GM12875 (cell line): ENCODE results near the gene CLIC3.

ENCODE experiments used
- H3K4me3 ChIP-seq: one replicate; pipeline ENCODE4 v1.5.1; 2011; ENCODE audit warnings: low read depth, low read length, control low read depth
- TF ChIP-seq, protein P1 (sequence below): IDR thresholded peaks from 2 replicates; pipeline ENCODE4 v1.5.1; 2011; ENCODE audit warnings: low read depth, mild to moderate bottlenecking, control low read depth, inconsistent platforms, low read length, moderate library complexity, borderline replicate concordance; ENCODE audit not compliant: insufficient read depth

Gene CLIC3

DNA sequence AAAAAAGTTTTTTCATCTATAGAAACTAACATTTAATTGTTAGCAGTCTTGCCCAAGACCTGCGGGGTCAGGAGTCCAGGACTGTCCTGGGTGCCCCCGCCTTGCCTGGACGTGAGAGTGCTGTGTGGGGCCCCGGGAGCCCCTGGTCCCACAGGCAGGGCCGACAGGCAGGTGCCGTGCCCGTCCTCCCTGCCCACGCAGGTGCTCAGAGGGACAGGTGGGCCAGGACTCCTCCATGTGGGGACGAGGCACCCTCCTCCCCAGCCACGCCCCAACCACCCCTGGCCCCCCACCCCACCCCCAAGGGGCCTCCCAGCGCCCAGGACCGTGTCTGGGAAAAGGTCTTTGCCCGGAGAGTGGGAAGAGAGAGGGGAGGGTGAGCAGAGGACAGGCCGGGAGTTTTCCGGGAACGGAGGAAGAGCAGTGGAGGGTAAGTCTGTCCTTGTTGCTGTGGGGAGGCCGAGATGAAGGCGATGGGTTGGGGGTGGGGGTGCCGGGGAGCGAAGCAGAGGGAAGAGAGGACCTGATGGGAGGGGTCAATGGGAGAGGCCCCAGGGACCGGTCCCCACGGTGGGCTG lies 47.0 kb downstream of the CLIC3 start:
- peak overlapping the region; percentile 65 for H3K4me3 ChIP-seq
- TF ChIP-seq, protein P1, sequence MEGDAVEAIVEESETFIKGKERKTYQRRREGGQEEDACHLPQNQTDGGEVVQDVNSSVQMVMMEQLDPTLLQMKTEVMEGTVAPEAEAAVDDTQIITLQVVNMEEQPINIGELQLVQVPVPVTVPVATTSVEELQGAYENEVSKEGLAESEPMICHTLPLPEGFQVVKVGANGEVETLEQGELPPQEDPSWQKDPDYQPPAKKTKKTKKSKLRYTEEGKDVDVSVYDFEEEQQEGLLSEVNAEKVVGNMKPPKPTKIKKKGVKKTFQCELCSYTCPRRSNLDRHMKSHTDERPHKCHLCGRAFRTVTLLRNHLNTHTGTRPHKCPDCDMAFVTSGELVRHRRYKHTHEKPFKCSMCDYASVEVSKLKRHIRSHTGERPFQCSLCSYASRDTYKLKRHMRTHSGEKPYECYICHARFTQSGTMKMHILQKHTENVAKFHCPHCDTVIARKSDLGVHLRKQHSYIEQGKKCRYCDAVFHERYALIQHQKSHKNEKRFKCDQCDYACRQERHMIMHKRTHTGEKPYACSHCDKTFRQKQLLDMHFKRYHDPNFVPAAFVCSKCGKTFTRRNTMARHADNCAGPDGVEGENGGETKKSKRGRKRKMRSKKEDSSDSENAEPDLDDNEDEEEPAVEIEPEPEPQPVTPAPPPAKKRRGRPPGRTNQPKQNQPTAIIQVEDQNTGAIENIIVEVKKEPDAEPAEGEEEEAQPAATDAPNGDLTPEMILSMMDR = no peak

DNA sequence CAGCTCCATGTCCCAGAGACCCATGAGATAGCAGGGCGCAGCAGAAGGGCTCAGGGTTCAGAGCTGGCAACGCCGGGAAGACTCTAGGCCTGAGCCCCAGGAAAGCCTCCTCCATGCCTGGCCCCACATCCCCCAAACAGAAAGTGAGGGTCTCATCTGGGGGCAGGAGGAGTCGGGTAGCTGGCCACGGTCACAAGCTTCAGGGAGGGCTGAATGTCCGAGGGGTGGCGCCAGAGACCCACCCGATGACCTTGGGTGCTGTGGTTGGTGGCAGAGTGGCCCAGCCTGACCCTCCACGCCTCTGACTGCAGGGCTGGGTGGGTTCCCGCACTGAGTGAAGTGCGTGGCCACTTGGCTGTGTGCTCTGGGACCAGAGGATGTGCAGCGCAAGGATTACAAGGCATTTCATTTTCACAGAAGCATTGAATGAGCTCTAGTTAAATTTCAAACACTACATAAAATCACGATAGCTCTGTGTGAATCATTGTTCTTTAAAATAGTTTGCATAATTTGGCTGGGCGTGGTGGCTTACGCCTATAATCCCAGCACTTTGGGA lies 48.3 kb downstream of the CLIC3 start:
- TF ChIP-seq, protein P1 = peak; percentile 60
- no peak overlapping the region for H3K4me3 ChIP-seq

DNA sequence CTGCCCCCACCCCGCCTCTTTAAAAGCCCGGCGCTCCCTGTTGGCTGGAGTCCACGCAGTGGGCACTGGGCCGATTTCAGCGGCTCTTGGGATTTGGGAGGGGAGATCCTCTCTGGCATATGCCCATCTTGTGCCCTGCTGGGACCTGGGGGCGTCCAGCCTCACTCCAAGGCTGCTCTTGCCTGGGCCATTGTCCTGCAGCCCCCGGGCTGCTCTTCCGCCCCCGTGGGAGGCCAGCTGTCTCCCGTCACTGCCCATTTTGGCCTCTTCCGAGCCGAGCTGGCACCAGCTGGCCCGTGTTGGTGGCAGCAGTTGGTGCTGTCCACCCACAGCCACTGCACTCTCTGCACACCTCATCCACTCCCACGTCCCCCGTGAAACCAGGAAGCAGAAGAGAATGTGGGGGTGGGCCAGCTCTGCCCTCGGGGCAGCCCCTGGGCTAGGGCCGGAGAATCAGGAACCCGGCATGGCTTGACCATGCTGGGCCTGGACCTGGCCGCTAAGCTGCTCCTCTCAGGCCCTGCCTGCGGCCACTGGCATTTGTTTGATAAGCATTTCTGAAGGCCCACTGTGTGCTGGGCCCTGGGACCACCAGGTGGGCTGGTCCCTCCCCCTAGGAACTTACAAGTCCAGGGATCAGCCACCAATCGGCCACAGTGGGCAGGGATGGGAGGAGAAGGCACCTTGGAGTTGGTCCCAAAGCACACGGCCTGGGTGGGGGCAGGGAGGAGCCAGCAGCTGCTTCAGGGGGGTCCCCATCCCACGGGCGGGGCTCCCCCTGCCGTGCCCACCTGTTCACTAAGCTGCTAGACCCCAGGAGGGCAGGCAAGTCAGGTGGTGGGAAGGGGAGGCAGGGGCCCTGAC lies 49.1 kb downstream of the CLIC3 start:
- TF ChIP-seq, protein P1 = no peak
- H3K4me3 ChIP-seq = no peak overlapping the region

DNA sequence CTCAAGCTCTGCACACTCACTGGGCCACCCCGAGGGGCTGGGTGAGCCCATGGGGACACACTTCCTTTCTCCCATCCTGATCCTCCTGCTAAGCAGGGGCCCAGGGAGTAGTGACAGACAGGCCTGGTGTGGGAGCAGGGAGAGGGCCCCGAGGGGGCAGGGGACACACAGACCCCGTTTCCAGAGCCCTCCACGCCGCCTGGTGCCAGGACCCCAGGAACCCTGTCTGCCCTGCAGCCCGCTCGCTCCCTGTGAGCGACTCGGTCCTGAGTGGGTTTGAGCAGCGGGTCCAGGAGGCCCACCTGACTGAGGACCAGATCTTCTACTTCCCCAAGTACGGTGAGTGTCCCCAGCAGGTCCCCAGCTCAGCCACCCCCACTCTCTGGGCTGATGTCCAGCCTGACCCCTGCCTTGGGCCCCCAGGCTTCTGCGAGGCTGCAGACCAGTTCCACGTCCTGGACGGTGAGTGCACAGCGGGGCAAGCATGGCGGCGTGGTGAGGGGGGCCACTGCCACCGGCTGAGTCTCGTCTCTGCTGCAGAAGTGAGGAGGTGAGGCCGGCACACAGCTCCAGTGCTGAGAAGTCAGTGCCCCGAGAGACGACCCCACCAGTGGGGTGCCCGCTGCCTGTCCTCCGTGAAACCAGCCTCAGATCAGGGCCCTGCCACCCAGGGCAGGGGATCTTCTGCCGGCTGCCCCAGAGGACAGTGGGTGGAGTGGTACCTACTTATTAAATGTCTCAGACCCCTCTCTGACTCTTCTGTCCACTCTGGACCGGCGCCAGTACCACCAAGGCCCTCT lies 49.9 kb downstream of the CLIC3 start:
- TF ChIP-seq, protein P1 = no peak
- no peak overlapping the region for H3K4me3 ChIP-seq

DNA sequence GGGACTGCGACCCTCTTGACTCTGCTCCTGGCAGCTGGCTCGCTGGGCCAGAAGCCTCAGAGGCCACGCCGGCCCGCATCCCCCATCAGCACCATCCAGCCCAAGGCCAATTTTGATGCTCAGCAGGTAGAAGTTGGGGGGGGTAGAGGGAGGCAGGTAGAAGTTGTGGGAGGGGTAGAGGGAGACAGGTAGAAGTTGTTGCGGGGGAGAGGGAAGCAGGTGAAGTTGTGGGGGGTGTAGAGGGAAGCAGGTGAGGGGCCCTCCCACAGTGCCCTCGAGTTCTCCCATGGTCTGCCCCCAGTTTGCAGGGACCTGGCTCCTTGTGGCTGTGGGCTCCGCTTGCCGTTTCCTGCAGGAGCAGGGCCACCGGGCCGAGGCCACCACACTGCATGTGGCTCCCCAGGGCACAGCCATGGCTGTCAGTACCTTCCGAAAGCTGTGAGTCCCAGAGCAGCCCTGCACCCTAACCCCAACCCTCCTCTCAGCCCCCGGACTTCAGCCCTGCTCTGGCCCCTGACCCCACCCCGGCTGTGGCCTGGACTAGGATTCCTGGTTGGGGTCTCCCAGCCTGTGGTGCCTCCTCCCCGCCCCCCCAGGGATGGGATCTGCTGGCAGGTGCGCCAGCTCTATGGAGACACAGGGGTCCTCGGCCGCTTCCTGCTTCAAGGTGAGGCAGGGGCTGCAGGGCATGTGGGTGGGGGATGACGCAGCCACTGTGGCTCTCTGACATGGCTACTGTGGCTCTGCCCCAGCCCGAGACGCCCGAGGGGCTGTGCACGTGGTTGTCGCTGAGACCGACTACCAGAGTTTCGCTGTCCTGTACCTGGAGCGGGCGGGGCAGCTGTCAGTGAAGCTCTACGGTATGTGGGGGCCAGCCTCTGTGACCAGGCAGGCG lies 50.8 kb downstream of the CLIC3 start:
- no peak overlapping the region for H3K4me3 ChIP-seq
- TF ChIP-seq, protein P1 = no peak
